ENCODE results near the gene MRPL1.
"Not testable (repeated sequence)": the region's sequence is repeated elsewhere in the genome, so short reads cannot be mapped to it uniquely, and the experiment has no call there.

MRPL1 gene

DNA sequence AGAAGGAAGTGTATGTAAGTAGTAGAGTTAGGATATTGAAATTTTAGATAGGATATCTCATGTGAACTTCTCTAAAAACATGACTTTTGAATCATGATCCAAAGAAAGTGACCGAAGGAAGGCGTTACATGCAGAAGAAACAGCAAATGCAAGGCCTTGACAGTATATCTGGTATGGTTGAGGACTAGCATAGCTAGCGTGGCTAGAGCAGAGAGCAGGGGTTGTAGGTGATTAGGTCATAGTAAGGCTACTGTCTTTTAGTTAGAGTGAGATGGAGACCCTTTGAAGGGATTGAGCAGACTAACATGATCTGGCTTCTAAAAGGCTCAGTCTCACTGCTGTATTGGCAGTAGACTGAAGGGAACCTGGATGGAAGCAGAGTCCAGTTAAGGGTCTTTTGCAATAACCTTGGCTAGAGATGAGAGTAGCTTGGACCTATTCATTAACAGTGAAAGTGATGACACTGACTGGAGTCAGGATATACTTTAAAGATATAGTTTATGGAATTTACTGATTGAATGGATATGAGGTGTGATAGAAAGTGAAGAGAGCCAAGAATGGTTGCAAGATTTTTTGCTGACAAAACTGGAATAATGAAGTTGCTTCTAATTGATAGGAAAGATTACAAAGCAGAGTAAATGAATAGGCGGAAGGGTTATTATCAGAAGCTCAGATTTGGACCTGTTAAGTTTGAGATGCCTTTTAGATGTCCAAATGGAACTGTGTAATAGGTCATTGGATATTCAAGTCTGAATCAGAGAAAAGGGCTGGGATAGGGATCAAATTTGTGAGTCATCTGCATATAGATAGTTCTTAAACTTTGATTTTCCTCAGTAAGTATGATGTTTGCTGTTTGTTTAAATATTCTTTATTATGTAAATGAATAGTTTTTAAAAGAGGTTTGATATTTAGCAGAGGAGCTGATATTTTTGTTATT lies 59.8 kb downstream of the MRPL1 start:
- TF ChIP-seq, protein P1, sequence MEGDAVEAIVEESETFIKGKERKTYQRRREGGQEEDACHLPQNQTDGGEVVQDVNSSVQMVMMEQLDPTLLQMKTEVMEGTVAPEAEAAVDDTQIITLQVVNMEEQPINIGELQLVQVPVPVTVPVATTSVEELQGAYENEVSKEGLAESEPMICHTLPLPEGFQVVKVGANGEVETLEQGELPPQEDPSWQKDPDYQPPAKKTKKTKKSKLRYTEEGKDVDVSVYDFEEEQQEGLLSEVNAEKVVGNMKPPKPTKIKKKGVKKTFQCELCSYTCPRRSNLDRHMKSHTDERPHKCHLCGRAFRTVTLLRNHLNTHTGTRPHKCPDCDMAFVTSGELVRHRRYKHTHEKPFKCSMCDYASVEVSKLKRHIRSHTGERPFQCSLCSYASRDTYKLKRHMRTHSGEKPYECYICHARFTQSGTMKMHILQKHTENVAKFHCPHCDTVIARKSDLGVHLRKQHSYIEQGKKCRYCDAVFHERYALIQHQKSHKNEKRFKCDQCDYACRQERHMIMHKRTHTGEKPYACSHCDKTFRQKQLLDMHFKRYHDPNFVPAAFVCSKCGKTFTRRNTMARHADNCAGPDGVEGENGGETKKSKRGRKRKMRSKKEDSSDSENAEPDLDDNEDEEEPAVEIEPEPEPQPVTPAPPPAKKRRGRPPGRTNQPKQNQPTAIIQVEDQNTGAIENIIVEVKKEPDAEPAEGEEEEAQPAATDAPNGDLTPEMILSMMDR (IDR thresholded peaks at IDR 0.05; ENCODE audit: control insufficient read depth, insufficient read depth, low read depth, low read length, missing control alignments): no peak
- no peak for DNase-seq (ENCODE audit: low read depth)
- no peak overlapping the region for H3K4me3 ChIP-seq (ENCODE audit: control insufficient read depth, low read depth, low read length)

DNA sequence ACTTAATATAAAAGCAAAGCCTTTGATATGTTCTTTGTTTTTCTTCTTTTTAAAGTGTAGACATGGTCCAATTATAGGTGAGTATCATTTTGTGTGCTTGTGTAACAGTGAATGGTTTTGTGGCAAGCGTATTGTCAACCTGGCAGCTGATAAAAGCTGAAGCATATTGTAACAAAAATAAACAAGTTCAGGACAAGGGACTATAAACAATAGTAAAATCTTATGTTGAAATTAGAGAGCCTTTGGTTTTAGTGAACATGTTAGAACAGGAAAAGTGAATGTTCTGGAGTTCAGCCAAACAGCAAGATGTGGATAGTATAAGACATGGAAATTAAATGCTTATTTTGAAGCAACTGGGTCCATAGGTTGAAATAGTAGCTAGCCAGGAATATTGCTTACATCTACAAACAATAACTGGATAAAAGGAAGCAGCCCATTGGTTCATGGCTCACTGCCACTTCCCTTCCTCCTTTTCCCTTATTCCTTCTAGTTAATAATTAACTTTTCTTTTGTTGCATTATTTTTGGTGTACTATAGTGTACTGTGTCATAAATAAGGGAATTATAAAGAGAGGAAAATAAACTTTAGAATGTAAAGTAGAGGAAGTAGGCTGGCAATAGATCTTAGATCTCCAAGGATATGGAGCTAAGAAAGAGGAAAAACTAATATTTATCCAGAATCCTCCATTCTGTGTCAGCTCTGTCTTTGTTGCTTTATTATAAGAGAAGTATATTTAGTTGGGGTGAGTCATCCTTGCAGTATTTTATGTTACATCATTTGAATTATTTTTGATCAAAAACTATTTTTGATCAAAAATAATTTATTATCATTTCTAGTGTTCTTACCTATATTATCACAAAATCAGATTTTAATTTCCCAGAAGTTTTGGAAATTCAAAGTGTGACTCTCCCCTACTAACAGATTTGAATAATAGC lies 65.6 kb downstream of the MRPL1 start:
- TF ChIP-seq, protein P1 (IDR thresholded peaks at IDR 0.05; ENCODE audit: control insufficient read depth, insufficient read depth, low read depth, low read length, missing control alignments): no peak
- no peak for DNase-seq (ENCODE audit: low read depth)
- H3K4me3 ChIP-seq (ENCODE audit: control insufficient read depth, low read depth, low read length): no peak overlapping the region

DNA sequence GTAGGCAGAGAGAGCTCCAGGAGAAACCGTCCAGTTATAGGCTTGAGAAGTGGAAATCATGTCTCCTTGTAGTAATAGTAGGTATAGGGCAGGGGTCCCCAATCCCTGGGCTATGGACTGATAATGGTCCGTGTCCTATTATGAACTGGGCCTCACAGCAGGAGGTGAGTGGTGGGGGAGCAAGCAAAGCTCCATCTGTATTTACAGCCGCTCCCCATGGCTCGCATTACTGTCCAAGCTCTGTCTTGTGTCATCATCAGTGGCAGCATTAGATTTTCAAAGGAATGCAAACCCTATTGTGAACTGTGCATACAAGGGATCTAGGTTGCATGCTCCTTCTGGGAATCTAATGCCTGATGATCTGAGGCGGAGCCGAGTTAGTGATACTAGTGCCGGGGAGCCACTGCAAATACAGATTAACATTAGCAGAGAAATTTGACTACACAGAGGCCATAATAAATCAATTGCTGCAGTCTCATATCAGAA lies 67.6 kb downstream of the MRPL1 start:
- TF ChIP-seq, protein P1 (IDR thresholded peaks at IDR 0.05; ENCODE audit: control insufficient read depth, insufficient read depth, low read depth, low read length, missing control alignments): no peak
- no peak overlapping the region for H3K4me3 ChIP-seq (ENCODE audit: control insufficient read depth, low read depth, low read length)
- no peak for DNase-seq (ENCODE audit: low read depth)

DNA sequence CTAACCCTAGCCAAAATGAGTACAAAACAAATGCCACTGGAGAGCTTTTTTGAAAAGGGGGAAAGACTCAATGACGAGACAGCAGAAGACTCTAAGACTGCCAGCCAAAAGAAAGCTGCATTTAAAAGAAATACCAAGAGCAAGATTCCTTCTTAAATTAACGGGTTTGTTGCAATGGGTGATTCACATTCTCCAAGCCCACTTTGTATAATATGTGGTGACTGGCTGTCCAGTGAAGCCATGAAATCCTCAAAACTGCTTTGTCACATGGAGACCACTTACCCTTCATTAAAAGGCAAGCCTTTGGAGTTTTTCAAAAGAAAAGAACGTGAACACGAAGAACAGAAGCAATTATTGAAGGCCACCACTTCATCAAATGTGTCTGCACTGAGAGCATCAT lies 68.2 kb downstream of the MRPL1 start:
- TF ChIP-seq, protein P1 (IDR thresholded peaks at IDR 0.05; ENCODE audit: control insufficient read depth, insufficient read depth, low read depth, low read length, missing control alignments): no peak
- DNase-seq (ENCODE audit: low read depth): no peak
- no peak overlapping the region for H3K4me3 ChIP-seq (ENCODE audit: control insufficient read depth, low read depth, low read length)

DNA sequence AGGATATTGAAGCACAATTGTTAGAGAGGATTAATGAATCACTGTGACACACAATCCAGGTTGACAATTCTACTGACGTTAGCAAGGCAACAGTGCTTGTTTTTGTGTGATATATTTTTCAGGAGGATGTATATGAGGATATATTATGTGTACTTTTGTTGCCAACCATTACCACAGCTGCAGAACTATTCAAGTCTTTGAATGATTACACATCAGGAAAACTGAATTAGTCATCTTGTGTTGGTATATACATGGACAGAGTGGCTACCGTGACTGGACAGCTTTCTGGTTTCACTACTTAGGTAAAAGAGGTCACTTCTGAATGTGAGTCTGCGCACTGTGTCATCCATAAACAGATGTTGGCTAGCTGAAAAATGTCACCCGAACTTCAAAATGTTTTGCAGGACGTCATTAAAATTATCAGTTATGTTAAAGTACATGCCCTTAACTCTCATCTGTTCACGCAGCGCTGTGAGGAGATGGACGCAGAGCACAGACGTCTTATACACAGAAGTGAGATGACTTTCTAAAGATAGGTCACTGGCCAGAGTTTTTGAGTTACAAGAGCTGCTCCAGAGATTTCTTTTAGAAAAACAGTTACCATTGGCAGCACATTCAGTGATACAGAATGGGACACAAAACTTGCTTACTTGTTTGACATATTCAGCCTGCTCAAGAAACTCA lies 69.0 kb downstream of the MRPL1 start:
- TF ChIP-seq, protein P1 (IDR thresholded peaks at IDR 0.05; ENCODE audit: control insufficient read depth, insufficient read depth, low read depth, low read length, missing control alignments): no peak
- H3K4me3 ChIP-seq (ENCODE audit: control insufficient read depth, low read depth, low read length): no peak overlapping the region
- peak; percentile 23 for DNase-seq (ENCODE audit: low read depth)

DNA sequence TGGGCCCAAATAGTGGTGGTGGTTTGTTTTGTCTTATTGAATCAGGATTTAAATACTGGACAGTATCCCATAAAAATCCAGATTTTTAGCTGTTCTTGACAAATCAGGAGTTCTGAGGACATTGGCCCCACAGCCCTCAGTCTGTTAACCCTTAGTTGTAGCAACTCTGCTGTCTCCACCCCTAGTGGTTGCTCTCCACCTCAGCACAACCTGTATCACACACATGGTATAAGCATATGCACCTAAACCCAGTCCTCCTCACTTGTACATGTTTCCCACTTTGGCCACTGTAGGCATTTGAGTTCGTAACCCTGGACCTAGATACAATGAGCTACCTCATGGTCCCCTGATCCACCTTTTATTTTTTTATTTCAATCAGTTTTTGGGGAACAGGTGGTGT lies 75.9 kb downstream of the MRPL1 start:
- no peak overlapping the region for H3K4me3 ChIP-seq (ENCODE audit: control insufficient read depth, low read depth, low read length)
- no peak for DNase-seq (ENCODE audit: low read depth)
- TF ChIP-seq, protein P1 (IDR thresholded peaks at IDR 0.05; ENCODE audit: control insufficient read depth, insufficient read depth, low read depth, low read length, missing control alignments): no peak

DNA sequence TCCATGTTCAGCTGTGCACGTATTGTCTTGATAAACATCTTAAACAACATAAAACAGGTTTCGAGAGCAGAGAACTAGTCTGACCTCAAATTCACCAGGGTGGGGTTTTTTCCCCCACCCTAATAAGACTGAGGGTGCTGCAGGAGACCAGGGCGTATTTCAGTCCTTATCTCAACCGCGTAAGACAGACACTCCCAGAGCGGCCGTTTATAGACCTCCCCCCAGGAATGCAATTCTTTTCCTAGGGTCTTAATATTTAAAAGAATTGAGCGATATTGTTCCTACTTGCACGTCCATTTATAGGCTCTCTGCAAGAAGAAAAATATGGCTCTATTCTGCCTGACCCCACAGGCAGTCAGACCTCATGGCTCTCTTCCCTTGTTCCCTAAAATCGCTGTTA lies 83.3 kb downstream of the MRPL1 start:
- not testable (repeated sequence) for DNase-seq (ENCODE audit: low read depth); H3K4me3 ChIP-seq (ENCODE audit: control insufficient read depth, low read depth, low read length)
